Omental fat pad (tissue), 4 donors: ENCODE measurements around the gene ANKRD50. TPM values are rescaled to one million over a fixed set of nuclear protein-coding genes. Genes with fewer than 3 reads are reported as not detected.

Source experiments
- ATAC-seq: fragments of 150-250 bp; one replicate; pipeline ENCODE4 v1.9.1; 2016; ENCODE audit warnings: mild to moderate bottlenecking, moderate library complexity; ENCODE audit not compliant: low FRiP score
- DNase-seq: peaks from one replicate; pipeline ENCODE4 v3.0.0-alpha.2; 2019; ENCODE audit warnings: low spot score
- CTCF ChIP-seq, 3 donors: fragments of 450-650 bp; IDR thresholded peaks; one replicate each; pipeline ENCODE4 v1.5.1; 2016 to 2017; ENCODE audit warnings: antibody characterized with exemption in 3 of 3, mild to moderate bottlenecking in 3 of 3, moderate library complexity in 2 of 3
- total RNA-seq, 4 donors: library from RNA; depleted of rRNA; stranded (reverse); fragments of >200 nt; gene quantifications; one replicate each; pipeline ENCODE4 v1.1.0, GENCODE V29; 2016

Gene ANKRD50
- 10 to 100 TPM; 10.6 to 21.0 (median 15.5) TPM for total RNA-seq

DNA sequence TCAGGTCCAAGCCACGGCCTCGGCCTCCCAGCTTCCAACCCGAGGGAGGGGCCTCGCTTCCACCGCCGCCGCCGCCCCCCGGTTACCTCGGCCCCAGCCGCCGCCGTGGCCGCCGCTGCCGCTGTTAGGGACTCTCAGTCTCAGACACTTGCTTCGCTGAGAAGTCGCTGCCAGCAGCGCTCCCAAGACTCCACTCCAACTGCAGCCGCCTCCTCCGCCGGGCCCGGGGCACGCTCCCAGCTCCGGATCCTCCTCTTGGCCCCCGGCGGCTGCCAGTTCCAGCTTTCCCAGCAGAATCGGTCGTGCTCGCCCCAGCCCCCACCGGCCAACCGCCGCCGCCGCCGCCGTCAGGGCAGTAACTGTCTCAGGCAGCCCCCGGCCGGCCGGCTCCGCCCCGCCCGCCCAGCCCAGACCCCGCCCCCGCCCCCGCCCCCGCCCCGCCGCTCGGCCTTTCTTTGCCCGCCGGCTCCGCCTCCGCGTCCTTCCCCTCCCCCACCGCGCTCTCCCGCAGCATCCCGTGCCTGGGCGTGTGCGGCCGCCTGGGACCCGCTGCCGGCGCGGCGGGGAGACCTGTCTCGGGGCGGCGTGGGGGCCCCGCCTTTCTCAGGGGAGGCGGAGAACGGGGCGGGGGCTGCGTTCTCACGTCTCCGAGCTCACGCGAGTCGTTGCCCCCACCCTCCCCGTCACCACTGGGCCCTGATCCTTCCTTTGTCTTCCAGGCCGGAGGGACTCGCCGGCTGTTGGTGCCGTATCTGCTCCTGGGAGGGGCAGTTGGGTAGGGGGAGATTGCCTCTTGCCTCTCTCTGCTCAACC lies at the start of gene ANKRD50:
Gene ANKRD50 (minus strand): TSS at position 361 of the 813 bp plus-strand sequence. CDS start 2,221 bp downstream, outside the sequence.
- TF ChIP-seq CTCF (IDR thresholded peaks at IDR 0.05), result no peak
- DNase-seq, result peak; percentile 62
- ATAC-seq, result peak; percentile 93

- DNase-seq (no peak), ATAC-seq (no peak)
- no peak for TF ChIP-seq CTCF (IDR thresholded peaks at IDR 0.05)
Observed at GRCh38 chr4:124757126-124757525, 44.6 kb upstream of the ANKRD50 start.

- DNase-seq (no peak), ATAC-seq (no peak)
- no peak for TF ChIP-seq CTCF (IDR thresholded peaks at IDR 0.05)
Observed at GRCh38 chr4:124754681-124755080, 42.1 kb upstream of the ANKRD50 start.

- TF ChIP-seq CTCF (IDR thresholded peaks at IDR 0.05), result no peak
- DNase-seq, result no peak
- ATAC-seq, result no peak
Observed at GRCh38 chr4:124753941-124754581, 41.5 kb upstream of the ANKRD50 start.

GRCh38 chr4:124749421-124749820 lies 36.9 kb upstream of the ANKRD50 start:
- no peak for ATAC-seq
- DNase-seq, result no peak
- TF ChIP-seq CTCF (IDR thresholded peaks at IDR 0.05), result no peak

- no peak for DNase-seq
- TF ChIP-seq CTCF (IDR thresholded peaks at IDR 0.05), result no peak
- ATAC-seq, result no peak
Observed at GRCh38 chr4:124748965-124749364, 36.4 kb upstream of the ANKRD50 start.
